HG03439 (cell line): Measurements from ENCODE around the gene LHFPL6.
"Not testable (repeated sequence)": the region's sequence is repeated elsewhere in the genome, so short reads cannot be mapped to it uniquely, and the experiment has no call there.

ENCODE experiments used
- ATAC-seq: cut with Tn5 transposase; IDR thresholded peaks from one replicate; pipeline ENCODE4 v1.9.1; 2021; ENCODE audit warnings: mild to moderate bottlenecking, moderate library complexity; ENCODE audit not compliant: unreplicated experiment

LHFPL6 gene

DNA sequence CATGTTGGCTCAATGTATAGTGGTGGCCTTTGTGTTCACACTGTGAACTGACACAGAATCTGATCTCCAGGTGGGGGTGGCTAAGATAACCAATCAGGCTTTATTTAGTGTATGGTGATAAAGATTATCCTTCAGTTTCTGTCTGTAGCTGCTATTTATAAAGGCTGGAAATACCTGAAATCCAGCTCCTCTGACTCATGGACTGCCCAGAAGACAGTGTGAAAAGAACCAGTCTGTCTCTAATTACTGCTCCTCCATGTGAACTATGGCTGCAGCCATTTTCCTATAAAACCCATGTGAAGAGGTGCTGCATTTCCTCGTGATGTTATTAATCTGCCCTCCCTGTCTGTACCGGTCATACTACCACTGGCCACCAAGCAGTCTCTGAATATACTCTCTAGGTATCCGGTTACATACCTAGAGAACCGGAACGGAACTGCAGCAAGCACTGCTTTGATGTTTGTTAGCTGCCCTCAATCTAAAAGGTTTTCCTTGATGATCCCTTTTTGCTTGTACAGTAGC, 238.0 kb downstream of the LHFPL6 start:
- ATAC-seq: no peak

DNA sequence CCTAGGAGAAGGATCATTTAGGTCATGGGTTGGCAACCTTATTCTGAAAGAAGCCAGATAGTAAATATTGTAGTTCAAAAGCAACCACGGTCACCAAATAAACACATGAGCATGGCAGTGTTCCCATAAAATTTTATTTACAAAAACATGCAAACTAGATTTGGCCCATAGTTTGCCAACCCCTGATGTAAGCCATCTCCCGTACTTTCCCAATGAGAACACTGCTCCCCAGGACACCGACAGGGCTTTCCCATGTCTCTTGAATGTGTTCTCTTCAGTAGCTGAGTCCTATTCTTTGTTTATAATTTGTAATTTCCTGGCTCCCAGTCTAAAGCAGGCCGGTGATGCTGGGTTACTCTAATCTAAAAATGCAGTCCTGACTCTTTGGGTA, 239.6 kb downstream of the LHFPL6 start:
- no peak for ATAC-seq

DNA sequence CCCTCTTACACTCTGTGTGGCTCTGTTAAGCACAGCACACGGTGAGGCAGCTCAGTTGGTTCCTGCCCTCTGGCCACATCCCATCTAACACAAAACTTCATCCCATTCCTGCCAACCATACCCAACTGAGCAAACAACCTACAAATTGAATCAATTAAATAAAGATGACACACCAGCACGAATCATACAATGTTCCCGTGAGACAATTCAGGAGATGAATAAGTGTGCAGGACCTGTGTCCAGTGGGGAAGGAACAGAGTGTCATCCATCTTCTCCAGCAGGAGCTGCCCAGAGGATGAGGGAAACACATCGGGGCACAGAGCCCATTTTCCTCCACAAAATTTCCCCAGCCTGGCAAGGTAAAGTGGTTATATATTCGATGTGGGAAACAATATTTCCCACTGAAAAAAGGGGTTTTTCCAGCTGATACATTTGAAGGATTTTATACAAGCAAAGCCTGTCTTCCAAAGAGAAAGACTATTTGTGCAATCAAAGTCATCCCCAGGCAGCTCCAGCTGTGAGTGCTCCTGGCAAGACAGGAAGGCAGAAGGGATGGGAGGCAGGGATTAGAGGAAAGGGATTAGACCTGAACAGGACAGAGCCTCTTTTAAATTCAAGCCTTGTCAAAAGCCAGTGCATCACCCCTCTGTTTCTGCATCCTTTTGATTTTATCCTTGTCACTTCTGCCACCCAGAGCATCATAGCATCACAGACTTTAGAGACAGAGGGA, 240.2 kb downstream of the LHFPL6 start:
- no peak for ATAC-seq

DNA sequence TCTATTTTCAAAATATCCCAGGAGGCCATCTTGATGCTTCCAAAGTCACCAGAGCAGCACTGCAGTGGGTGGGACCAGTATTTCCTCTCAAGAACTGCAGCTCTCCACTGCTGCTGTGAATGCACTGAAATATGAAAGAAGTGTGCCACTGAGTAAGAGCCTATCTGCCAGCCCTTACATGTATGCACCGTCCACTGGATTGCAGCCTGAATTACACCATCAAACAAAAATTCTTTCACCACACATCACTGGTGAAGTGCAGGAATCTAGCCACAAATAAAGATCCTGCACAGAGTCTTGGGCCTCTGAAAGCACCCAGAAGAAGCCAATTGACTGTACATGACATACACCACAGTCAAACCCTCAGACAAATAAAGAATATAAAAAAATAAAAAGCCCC, 249.0 kb downstream of the LHFPL6 start:
- no peak for ATAC-seq

DNA sequence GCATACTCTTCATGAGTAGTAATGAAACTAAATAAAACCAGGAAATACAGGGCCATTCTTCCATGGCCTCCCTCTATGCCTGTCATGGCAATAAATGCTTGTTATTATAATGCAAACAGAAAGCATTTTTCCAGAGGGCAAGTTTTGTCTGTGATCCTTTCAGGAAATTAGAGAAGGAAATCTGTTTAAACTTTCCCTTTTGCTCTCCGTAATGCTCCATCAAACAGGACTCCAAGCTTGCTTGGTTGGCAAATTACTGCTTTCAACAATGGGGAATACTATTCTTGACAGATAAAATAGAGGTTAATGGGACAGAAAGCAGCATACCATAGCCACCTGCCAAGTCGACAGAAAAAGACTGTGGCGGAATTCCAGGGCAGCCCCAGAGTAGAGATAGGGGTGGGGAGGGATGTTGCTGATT, 252.5 kb downstream of the LHFPL6 start:
- no peak for ATAC-seq

DNA sequence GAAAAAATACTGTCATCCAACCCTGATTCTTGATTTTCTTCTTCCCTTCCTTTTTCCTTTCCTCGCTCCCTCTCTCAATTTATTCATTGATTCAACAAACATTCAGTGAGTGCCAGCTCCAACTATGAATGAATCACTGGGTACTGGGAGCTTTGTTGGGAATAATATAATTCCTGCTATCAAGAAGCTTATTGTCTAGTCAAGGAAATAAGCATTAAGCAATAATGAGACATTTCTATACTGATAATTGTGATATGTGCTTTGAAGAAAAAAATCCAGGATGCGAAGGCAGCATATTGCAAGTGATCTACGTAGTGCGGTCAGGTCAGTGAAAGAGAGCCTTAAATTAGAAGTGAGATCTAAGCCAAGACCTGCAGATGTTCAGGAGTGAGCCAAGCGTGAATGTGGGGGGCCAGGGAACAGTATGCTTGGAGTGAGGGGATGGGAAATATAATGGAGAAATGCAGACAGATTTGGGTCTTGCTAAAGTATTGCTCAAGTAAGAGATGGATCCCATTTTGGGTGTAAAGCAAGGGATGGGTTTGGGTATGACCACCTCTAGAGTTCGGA, 253.5 kb downstream of the LHFPL6 start:
- no peak for ATAC-seq

DNA sequence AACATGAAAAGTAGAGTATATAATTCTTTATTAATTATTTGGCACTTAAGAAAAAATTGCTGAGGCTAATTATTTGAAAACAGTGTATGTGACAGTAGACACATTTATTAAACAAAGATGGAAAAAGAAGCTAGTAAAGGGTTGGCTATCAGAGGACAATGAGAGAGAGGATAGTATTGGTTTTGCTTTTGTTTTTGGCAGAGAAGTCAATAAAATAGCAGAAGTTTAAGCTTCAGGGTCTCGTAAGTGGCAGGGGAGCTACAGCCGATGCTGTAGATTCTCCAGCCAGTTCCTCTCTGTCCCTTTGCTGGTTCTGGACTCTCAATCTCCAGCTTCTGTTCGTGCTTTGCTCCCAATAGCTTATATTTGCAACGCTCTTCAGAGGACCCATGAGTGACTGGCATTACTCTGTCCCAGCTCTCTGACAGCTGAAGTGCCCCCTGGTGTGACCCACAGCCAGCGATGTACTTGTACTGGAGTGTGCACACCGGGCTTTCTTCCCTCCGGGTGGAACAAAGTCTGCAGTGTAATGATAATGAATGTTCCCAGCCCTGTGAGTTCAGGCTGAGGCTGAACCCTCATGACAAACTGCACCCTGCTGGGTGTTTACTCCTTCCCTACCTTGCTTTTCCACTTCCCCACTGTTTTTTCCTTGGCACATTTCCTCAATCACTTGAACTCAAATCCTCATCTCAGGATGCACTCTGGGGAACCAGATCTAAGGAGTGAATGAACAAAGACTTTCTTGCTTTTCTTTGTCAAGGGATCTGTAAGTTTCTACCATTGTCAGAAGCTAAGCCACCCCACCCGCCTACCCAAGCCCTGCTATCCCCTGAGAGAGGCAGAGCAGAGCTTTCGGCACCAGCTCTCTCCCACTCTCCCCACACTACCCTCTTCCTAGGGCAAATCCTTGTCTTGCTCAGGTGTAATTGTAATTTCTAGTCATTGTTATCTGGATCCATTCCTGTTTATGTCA, 254.8 kb downstream of the LHFPL6 start:
- no peak for ATAC-seq

DNA sequence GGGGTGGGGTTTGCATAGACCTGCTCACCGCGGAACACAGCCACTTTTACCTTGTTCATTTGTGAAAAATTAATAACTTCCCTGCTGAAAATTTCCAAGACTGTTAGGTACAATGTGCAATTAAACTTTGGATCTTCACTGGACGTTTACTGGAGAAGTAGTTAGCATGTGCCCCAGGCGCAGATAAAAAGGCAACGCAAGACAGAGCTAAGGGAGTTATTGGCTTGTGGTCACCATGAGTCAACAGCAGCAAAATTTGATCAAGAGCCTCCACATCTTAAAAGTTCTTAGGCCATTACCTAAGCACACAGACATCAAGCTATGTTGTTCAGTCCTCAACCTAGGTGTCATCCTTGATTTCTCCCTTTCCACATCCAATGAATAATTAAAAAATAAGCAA, 257.0 kb downstream of the LHFPL6 start:
- no peak for ATAC-seq

DNA sequence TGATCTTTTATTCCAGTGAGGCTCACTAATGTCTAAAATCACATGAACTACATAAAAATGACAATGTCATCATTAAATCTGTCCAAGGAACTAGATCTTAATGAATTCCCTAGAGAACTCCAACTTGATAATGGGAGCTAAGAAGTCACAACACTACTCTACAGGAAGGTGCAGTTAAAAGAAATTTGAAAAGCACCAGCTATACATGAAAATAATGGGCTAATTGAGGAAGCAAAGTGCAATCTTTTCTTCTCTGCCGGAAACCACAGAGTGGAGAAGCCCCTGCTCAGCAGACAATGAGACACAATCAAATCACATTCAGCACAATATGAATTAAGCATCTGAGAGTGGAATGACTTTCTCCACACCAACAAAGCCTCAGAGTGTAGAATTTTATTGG, 261.7 kb downstream of the LHFPL6 start:
- ATAC-seq: no peak

DNA sequence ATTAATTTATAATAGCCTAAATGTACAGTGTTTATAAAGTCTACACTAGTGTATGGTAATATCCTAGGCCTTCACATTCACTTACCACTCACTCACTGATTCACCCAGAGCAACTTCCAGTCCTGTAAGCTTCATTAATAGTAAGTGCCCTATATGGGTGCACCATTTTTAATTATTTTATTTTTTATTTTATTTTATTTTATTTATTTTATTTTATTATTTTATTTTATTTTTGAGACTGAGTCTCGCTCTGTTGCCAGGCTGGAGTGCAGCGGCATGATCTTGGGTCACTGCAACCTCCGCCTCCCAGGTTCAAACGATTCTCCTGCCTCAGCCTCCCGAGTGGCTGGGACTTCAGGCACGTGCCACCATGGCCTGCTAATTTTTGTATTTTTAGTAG, 264.9 kb downstream of the LHFPL6 start:
- ATAC-seq: not testable (repeated sequence)

DNA sequence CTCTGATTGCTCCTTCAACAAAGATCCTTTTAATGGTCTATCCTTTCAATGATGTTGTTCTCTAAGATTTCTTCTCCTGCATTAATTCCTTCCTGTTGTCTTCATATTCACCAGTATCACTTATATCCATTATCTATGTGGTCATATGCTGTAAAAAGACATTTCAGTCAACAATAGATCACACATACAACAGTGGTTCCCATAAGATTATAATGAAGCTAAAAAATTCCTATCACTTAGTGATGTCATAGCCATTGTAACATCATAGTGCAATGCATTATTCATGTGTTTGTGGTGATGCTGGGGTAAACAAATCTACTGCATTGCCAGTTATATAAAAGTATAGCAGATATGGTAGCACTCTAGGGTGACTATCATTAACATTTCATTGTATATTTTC, 266.1 kb downstream of the LHFPL6 start:
- ATAC-seq: no peak

DNA sequence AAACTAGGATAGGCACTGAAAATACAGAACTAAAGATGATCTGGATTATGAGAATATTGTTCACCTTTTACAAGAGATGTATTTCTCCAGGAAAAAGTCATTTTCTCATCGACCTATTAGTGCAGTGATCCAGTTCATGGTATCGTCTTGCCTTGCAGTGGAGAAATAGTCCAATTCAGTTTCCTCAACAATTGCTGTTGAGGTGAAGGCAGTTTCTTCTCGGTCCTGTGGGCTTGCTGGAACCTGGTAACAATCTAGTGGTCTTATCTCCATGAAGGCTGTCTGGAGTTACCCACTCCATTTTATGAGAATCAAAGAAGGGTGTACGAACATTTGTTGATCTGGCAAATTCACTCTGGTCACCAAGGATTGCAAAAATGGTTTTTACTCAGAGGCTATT, 266.8 kb downstream of the LHFPL6 start:
- ATAC-seq: no peak

DNA sequence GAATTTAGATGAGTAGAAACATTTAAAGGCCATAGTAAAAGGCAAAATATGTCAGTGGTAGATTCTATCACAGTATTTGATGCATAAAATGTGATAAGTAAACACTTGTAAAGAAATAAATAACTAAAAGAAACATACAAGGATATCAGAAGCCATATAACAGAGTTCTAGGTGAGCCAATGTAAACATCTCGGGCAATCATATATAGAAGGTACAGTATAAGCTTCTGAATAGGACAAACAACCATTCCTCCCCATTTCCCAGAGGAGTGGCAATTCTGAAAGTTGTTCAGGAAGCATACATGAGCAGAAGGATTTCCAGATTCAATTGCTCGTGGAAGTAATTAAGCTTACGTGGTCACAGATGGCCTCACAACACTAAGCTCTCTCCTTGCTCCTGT, 267.3 kb downstream of the LHFPL6 start:
- ATAC-seq: no peak

DNA sequence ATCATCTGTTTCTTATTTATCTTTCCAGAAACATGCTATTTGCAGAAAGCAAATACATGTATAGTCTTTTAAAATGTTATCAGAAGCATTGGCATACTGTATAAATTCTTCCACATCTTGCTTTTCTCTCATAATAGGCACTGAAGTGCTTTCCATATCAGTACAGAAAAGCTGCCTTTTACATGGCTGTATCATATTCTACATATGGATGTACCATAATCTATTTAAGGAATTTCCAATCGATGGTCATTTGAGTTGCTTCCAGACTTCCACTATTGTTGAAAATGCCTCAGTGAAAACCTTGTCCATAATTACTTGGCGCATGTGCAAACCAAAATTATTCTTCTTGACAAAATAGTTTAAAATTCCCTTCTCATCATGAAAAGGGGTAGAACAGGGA, 272.5 kb downstream of the LHFPL6 start:
- no peak for ATAC-seq

DNA sequence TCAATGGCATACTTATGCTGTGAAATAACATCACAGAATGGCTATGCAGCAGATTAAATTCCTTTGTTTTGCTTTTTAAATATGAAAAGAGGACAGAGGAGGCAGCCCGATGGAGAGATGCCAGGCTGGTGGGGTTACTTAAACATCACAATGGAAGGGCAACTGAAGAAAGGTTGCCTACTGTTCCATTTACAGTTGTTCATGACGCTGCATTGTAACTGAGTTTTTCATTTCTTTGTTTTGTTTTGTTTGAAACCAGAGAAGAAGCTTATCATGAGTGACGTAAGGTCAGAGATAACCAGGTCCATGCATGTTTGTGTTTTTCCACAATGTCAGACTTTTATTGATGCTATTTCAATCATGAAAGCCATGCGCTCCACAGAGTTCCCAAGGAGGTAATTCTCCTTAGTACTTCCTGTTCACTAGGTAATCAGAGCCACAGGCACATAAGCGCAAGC, 273.8 kb downstream of the LHFPL6 start:
- no peak for ATAC-seq

DNA sequence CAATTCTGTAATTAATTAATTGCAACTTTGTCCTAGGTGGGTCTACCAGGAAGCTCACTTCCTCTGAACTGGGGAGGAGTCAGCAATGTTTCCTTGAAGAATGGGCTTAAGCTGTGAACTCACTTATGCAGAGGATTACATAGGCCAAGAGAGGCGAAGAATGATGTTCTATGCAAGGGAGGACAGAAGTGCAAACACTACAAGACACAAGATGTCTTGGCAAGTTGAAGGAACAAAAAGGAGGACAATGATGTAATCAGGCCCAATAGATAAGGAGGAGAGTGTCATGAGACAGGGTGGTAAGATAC, 275.9 kb downstream of the LHFPL6 start:
- no peak for ATAC-seq

DNA sequence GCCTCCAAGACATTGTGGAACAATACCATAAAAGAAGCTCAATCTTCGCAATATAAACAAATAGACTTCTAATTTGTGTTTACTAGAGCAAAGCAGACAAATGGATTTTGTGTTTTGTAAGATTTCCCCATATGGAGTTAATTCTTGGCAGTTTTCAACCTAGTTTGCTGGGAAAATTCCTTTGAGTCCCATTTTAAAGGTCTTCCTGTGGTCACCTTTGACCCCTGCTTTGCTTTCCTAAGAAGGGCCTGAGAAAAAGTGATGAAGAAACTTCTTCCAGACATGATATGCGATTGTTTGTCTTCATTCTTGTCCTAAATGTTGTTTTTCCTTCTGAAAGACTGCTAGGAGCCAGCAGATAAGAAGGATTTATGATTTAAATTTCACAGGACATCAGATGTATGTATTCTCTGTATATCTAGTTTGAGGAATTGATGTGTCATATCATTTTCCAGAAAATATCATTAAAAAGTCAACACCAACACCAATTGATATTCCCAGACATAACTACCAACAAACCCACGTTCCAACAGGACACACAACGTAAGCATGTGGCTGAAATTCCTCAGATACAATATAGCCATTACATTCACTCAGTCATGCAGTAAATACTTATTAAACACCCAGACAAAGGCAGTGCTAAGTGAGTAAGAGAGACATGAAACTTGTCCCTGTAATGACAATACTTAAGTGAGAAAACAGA, 276.4 kb downstream of the LHFPL6 start:
- no peak for ATAC-seq

DNA sequence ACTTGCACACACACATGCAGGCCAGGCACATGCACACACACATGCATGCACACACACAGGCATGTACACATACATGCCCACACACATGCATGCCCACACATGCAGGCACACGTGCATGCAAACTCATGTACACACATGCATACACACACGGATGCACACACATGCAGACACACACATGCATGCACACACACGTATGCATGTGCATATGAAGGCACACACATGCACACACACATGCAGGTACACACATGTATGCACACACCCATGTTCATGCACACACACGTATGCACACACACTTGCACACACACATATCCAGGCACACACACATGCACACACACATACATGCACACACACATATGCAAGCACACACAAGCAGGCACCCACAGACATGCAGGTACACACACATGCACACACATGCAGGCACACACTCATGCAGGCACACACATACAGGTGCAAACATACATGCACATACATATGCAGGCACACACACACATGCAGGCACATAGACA, 278.1 kb downstream of the LHFPL6 start:
- ATAC-seq: no peak

DNA sequence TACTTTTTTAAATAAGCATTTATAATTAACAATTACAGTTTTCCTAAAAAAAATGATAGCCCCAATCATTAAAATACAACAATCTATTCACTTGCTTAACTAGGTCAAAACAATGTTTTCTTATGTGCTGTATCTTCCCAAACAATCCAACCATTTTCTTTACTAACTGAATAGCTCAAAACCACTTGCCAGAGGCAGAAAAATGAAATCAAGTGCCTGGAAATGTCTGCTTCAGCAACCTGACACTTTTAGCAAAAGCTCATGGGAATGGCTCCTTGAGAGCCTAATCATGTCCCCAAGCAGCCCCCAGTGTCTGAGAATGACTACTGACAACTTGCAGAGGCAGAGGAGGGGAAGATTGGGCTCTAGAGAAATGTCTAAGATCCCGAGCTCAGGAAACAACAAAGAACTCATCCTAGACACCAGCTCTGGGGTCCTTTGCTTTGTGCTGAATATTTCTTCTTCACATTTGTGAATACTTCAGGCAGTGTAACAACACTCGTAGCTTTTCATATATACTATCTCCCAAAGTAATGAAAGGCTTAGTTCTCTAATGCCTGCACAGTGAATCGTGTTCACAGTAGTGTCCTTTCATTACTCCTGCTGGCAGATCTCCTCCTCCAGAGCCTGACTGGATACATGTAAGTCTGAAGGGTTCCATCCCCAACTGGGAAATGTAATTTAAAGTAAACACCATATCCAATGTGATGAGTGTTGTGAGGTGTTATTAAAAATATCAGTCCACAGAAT, 280.0 kb downstream of the LHFPL6 start:
- no peak for ATAC-seq

DNA sequence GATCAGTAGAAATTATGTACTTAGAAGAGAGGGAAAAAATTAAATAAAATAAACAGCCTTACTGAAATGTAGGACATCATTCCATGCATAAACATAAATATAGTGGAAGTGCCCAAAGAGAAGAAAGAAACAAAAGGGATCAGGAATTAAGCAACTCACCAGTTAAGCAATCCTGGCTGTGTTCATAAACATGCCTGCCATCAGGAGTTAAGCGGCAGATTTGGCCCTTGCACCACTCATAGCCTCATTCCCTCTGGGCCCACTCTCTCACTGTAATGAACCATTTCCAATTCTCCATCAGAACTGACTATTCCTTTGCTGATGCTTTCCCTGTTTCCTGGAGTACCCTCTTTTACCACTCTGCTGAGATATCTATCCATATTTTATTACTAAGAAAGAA, 281.4 kb downstream of the LHFPL6 start:
- no peak for ATAC-seq
